HG02623 (cell line): ENCODE measurements around the gene TCF19.
"Not testable (repeated sequence)": the region's sequence is repeated elsewhere in the genome, so short reads cannot be mapped to it uniquely, and the experiment has no call there.

ENCODE experiments used
- ATAC-seq: cut with Tn5 transposase; IDR thresholded peaks from one replicate; pipeline ENCODE4 v1.9.1; 2021; ENCODE audit warnings: moderate library complexity; ENCODE audit not compliant: unreplicated experiment

The TCF19 gene

DNA sequence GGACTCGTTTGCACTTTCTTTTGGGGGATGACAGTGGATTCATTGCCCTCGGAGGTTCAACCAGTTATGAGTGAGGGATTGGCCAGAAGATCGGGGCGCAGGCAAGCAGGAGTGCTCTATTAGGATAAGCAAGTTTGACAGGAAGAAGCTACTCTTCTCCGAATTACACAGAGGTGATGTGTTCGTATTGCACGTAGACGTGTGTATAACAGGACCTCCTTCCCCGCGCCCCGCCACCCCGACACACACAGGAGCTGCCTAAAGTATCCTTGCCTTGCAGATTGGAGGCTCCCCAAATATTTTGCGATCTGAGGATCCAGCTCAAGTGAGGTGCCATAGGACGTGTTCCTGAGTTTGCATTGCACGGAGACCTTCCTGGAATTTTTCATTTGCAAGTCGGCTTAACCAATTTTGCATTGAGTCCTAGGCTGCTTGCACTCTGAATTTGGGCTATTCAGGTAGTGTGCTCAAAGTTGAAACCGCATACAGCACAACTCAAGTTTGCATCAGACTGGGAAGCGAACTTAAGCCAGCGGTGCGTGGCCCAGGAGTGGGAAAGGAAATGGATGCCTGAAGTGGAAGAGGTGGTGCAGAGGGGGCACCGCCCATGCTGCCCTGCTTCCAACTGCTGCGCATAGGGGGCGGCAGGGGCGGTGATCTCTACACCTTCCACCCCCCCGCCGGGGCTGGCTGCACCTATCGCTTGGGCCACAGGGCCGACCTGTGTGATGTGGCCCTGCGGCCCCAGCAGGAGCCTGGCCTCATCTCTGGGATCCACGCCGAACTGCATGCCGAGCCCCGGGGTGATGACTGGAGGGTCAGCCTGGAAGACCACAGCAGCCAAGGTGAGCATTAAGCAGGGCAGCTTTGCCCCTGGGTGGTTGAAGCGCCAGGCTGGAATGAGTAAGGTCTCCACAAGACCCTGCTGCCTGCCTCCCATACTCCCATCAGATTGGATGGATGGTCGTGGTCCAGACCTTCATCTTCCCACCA, 770 bp downstream of the TCF19 start:
- ATAC-seq, result no peak

- ATAC-seq, result no peak
These were observed 3.1 kb downstream of the TCF19 start for GRCh38 chr6:31161216-31162126.

DNA sequence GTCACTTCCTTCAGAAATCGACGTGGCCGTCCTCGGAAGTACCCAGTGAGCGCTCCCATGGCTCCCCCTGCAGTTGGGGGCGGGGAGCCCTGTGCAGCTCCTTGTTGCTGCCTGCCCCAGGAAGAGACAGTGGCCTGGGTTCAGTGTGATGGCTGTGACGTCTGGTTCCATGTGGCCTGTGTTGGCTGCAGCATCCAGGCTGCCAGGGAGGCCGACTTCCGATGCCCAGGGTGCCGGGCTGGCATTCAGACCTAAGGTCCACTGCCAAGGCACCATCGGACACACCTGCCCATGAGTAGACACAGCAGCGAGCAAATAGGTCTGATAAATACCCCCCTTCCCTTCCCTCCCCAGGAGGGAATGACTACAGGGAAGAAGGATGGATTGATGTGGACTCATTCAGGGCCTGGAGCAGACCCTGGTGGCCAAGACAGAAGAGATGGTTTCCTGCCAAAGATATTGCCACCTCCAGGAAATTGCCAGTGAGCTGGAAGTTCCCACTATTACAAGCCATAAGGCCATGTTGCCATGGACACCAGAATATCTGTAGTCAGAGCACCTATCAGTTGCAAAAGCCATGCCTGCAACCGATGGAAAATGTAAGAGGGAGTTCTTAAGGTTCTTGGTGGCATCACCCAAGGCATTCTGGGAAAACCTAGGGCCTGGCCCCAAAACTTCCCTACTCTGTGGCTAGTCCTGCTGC, 4.2 kb downstream of the TCF19 start:
- no peak for ATAC-seq

GRCh38 chr6:31163922-31164321, 5.5 kb downstream of the TCF19 start:
- ATAC-seq, result no peak

DNA sequence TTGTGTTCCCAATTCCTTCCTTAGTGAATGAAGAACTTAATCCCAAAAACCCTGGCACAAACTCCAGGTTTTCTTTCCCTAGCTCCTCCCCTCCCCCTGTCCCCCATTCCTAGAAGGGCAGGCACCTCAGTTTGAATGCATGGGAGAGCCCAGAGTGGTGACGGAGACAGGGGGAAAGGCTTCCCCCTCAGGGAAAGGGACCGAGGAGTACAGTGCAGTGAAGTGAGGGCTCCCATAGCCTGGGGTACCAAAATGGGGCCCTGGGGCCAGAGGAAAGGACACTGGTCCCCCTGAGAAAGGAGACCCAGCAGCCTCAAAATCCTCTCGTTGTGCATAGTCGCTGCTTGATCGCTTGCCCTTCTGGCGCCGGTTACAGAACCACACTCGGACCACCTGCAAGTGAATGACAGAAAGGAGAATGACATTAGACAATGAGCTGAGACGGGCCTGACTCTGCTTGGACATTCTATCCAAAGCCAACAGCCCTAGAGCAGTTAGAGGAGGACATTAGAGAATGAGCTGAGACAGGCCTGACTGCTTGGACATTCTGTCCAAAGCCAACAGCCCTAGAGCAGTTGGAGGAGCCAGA, 6.2 kb downstream of the TCF19 start:
- not testable (repeated sequence) for ATAC-seq

- ATAC-seq, result not testable (repeated sequence)
These were observed 6.9 kb downstream of the TCF19 start for GRCh38 chr6:31165064-31165832.

- no peak for ATAC-seq
These were observed 7.6 kb downstream of the TCF19 start for GRCh38 chr6:31165986-31166385.

GRCh38 chr6:31168606-31169005, 10.2 kb downstream of the TCF19 start:
- ATAC-seq, result no peak

- no peak for ATAC-seq
These were observed 10.9 kb downstream of the TCF19 start for GRCh38 chr6:31169123-31169857.

DNA sequence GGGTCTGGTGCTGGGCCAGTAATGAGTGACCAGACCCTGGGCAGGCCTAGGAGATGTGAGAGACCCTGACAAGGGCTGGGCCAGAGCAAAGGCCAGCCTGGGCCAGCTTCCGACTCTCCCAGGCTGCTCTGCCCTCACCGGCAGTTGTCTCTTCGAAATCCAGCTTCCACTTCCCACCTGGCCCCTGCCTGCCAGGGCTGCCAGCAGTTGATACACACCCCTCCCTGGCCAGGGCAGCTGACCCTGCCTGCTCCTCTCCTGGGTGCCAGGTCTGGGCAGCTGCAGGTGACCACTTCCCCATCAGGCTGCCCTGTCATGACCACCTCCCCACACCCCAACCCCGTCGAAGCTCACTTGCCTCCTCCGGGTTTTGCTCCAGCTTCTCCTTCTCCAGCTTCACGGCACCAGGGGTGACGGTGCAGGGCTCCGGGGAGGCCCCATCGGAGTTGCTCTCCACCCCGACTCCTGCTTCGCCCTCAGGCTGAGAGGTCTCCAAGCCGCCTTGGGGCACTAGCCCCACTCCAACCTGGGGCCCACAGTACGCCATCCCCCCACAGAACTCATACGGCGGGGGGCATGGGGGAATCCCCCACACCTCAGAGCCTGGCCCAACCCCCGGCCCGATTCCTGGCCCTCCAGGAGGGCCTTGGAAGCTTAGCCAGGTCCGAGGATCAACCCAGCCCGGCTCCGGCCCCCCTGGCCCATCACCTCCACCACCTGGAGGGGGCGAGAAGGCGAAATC, 11.6 kb downstream of the TCF19 start:
- ATAC-seq, result not testable (repeated sequence)

- no peak for ATAC-seq
These were observed 12.2 kb downstream of the TCF19 start, which contains the start of gene POU5F1 for GRCh38 chr6:31170600-31170881. TSS of gene POU5F1 (minus strand) at chr6:31170682. CDS start at chr6:31170620, 62 bp downstream.

- ATAC-seq, result no peak
These were observed 12.7 kb downstream of the TCF19 start for GRCh38 chr6:31170987-31171671.

DNA sequence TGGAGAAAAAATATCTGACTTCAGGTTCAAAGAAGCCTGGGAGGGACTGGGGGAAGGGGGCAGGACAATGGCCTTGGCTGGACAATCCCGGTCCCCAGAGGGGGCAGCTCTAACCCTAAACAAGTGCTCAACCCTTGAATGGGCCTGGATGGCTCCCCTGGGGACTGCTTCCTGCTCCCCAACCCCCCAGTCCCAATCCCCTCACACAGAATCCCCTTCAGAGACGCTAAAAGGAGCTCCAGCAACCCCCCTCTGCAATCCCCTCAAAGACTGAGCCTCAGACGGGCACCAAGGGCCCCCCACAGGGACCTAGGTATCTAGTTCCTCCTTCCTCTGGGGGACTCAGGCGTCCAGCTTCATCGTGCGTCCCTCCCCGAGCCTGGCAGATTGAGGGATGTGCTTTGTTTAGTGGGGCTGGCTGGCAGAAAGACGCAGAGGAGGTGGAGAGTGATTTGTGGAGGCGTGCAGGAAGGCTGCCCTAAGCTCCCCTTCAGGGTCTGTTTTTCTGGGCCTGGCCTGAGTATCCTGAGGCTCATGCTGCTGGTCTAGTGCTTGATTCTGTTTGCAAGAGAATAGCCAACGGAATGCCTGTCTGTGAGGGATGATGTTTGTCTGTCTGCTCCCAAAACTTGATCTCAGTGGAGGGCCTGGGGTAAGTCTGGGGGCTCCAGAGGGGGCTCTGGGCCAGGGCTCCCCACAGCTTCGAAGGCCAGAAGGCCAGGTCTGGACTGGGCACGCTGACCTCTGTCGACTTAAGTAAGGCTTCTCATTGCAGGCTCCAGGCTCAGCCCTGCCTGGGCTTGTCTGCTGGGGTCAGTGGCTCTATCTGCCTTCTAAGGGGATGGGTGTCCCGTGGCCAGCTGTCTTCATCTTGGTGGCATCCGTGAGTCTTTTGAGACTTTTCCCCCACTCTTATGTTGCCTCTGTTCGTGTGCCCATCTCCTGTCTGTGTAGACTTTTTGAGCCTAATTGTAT, 13.8 kb downstream of the TCF19 start:
- ATAC-seq, result no peak

DNA sequence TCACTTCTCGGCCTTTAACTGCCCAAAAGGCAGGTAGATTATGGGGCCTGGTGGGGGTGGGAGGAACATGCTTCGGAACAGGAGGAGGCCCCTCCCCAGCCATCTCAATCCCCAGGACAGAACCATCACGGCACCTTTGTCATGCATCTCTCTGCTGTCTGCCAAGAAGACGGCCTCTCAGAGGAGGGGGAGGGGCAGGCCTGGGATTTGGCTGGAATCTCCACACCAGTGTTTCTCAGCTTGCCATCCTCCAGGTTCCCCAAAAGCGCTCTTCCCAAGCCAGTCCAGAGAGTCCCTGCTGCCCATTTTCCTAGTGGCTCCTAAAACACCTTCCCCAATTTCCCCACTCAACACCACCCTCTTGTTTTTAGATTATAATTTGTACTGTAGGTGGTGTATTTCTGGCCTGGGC, 14.6 kb downstream of the TCF19 start:
- no peak for ATAC-seq

DNA sequence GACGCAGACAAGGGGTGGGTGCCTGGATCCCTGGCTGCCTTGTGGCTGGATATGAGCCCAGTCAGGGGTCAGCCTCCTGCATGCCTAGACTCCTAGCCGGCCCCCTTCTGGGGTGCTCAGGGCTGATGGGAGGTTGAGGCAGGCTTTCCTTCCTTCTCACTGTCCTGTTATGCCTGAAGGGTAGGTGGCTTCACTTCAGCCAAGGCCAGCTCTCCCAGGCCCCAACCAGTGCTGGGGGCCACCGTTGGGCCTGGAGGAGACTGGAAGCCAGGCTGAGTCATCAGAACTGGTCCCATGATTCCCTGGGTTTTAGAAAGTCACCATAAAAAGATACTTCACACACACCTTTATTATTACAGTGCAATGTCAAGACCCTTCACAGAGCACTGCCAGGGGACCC, 15.0 kb downstream of the TCF19 start:
- ATAC-seq, result no peak

DNA sequence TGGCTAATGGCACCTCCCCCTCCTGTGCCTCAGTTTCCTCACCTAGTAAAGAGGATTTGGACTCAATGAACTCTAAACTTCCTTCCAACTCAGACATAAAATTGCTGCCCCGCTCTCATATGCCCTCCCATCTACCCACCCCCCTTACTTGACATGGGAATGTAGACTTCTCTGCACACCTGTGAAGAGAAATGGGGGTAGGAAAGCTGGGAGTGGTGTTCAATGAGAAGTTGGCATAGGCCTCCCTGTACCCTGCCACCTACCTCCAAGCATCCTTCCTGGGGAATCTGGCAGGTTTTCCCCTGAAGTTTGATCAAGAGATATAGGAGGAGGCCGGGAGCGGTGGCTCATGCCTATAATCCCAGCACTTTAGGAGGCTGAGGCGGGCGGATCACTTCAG, 16.0 kb downstream of the TCF19 start:
- ATAC-seq, result no peak

- ATAC-seq, result no peak
These were observed 17.6 kb downstream of the TCF19 start for GRCh38 chr6:31175971-31176370.
